ENCODE results near the gene HABP4. TPM values are rescaled to one million over a fixed set of nuclear protein-coding genes. Genes with fewer than 3 reads are reported as not detected.

Gene HABP4
- total and polyA plus RNA-seq, 2 of the 4 experiments (the other 2 are of a cell fraction), result 5.2 to 10.6 TPM

DNA sequence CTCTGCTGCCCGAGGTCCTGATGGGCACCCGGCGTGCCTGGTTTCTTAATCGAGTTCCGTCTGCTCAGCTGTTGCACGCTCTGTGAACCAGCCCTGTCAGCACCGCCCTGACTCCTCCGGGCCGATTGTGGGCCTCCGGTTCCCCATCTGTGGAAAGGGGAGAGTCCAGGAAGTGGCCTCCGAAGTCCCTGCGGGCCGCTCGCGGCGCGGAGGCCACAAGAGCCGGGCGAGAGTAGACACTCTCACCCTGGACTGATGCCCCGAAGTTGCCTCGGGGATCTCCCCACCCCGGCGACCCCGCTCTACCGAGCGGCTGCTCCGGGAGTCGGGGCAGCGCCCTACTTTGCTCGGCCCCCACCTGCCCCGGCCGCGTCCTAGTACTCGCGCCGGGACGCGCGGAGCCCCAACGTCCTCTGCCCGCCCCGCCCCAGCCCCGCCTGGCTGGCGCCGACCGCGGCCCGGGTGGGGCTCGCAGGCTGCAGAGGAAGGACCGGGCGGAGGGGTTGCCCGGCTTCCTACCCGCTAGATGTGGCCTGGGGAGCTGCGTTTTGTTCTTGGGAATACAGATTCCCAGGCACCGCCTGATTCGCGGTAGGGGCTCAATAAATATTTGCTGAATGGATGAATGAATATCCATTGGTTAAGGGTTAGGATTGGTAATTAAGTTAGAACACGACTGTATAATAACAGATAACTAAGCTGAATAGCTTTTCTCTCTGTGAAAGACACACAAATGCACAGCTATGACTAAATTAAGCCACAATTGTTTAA lies 30.9 kb upstream of the HABP4 start:
- peak overlapping the region; percentile 84 for H4K91ac ChIP-seq (ENCODE audit: insufficient read depth, low read depth, low read length)
- H3K4me1 ChIP-seq (ENCODE audit: control insufficient read depth, insufficient read depth, low read length), result peaks cover 7% of the 10 kb centered on the region
- H3K79me1 ChIP-seq (ENCODE audit: low read depth in 1 of 2, low read length in 2 of 2), result peaks cover 4 to 9% of the 10 kb centered on the region in 2 experiments; a peak in 3 of 4 replicates
- peaks cover 3% of the 10 kb centered on the region; the same call in 1 of the 2 replicates for H3K9me1 ChIP-seq (ENCODE audit: insufficient read depth, low read length)
- peak overlapping the region; percentile 96 for H2AFZ ChIP-seq (replicated peaks; ENCODE audit: low read length, poor library complexity)
- no peaks in the 10 kb centered on the region for H3K9me3 ChIP-seq (ENCODE audit: control insufficient read depth, insufficient read depth, low read length)
- POLR2A ChIA-PET (ENCODE audit: unreplicated experiment), result interaction anchor here (0.7 kb wide), 1 partner anchor 236 kb away, joined by 5 read pairs; the partner anchor contains the start of gene PRXL2C
- intact Hi-C loops (cut with micrococcal nuclease), result loop anchor here (1.0 to 5.0 kb wide), 7 partner anchors 32 to 236 kb away; partner anchors contain the start of genes CDC14B, HABP4, PRXL2C and SLC35D2
- H3K4me2 ChIP-seq (ENCODE audit: low read depth, low read length), result peak overlapping the region; percentile 95
- H2BK120ac ChIP-seq (ENCODE audit: low read depth, low read length), result peak overlapping the region; percentile 89
- dilution Hi-C loops (cut with HindIII; ENCODE audit: low sequenced_read_pairs, unreplicated experiment), result no loop called here
- H2BK5ac ChIP-seq (ENCODE audit: low read depth, low read length, poor library complexity, severe bottlenecking), result peak overlapping the region; percentile 85
- no TSS peak for BruUV-seq (replicated peaks)
- H3K9ac ChIP-seq (ENCODE audit: low read depth, low read length), result peak overlapping the region; percentile 73
- peak overlapping the region; percentile 84 for H3K56ac ChIP-seq (ENCODE audit: extremely low read depth, insufficient read depth, low read length)
- H3K23ac ChIP-seq (ENCODE audit: low read depth, low read length), result peak overlapping the region; percentile 92; the same call in 1 of the 2 replicates
- H3K4me3 ChIP-seq (ENCODE audit: insufficient read depth, low read depth, low read length), result peak overlapping the region; percentile 85
- H2BK20ac ChIP-seq (ENCODE audit: low read depth, low read length), result peak overlapping the region; percentile 55
- H2AK9ac ChIP-seq (replicated peaks; ENCODE audit: low read depth, low read length, poor library complexity), result peak overlapping the region; percentile 89
- H3K14ac ChIP-seq (replicated peaks; ENCODE audit: low read depth, low read length), result peak overlapping the region; percentile 94
- peak overlapping the region; percentile 83 for H3K27ac ChIP-seq (ENCODE audit: insufficient read depth, low read length)
- in situ Hi-C loops (cut with MboI; ENCODE audit: low sequenced_read_pairs), result loop anchor here (10.0 kb wide), 1 partner anchor 236 kb away; the partner anchor contains the start of gene PRXL2C
- no peaks in the 10 kb centered on the region for H4K20me1 ChIP-seq (ENCODE audit: insufficient read depth, low read length)
- peak; percentile 25 for ATAC-seq (ENCODE audit: low read depth)
- H3K36me3 ChIP-seq (ENCODE audit: control insufficient read depth, insufficient read depth, low read length), result no peaks in the 10 kb centered on the region
- peak overlapping the region; percentile 22 to 81; a peak in 2 of 4 replicates for H4K8ac ChIP-seq (ENCODE audit: low read depth in 2 of 2, low read length in 2 of 2)
- no peaks in the 10 kb centered on the region for H3K27me3 ChIP-seq (ENCODE audit: control insufficient read depth, insufficient read depth, low read length)
- peak overlapping the region; percentile 94 for H3K4ac ChIP-seq (ENCODE audit: low read depth, low read length)
- H3K18ac ChIP-seq (ENCODE audit: low read depth, low read length), result peak overlapping the region; percentile 22
- H2AK5ac ChIP-seq (ENCODE audit: low read depth, low read length), result peak overlapping the region; percentile 93
- H4K5ac ChIP-seq (ENCODE audit: low read depth, low read length), result peak overlapping the region; percentile 41; the same call in 1 of the 2 replicates
- WGBS, 2 experiments (ENCODE audit: extremely low coverage in 2 of 2, insufficient read length in 1 of 2), result 0% methylated on average over 16 of the region's 58 CpGs; no CpG with 5 or more reads in 1 of the 2 experiments
- DNase-seq, result peak; percentile 13
- CTCF ChIA-PET, result no interaction called here
- H2BK15ac ChIP-seq (ENCODE audit: low read depth, low read length), result peak overlapping the region; percentile 77; the same call in 1 of the 3 replicates
- TF ChIP-seq BHLHE40 (IDR thresholded peaks at IDR 0.05; ENCODE audit: low read depth, low read length) (no peak), POLR2A (IDR thresholded peaks at IDR 0.05; ENCODE audit: low read depth, low read length) (peak; percentile 57; the same call in 1 of the 2 replicates), RFX5 (IDR thresholded peaks at IDR 0.05; ENCODE audit: low read depth, low read length) (no peak), RCOR1 (IDR thresholded peaks at IDR 0.05; ENCODE audit: insufficient replicate concordance, low read length) (peak; percentile 8), MAFK (IDR thresholded peaks at IDR 0.05; ENCODE audit: low read depth, low read length) (no peak; the same call in 1 of the 2 replicates), NFE2L2 (IDR thresholded peaks at IDR 0.05; ENCODE audit: low read depth, low read length) (no peak), FOS (IDR thresholded peaks at IDR 0.05; ENCODE audit: low read depth, low read length) (no peak), CHD1 (IDR thresholded peaks at IDR 0.05; ENCODE audit: low read depth, low read length) (no peak), CEBPB (IDR thresholded peaks at IDR 0.05; ENCODE audit: low read depth, low read length) (no peak), MXI1 (IDR thresholded peaks at IDR 0.05; ENCODE audit: borderline replicate concordance, low read depth, low read length) (no peak)
- TF ChIP-seq, protein P1, sequence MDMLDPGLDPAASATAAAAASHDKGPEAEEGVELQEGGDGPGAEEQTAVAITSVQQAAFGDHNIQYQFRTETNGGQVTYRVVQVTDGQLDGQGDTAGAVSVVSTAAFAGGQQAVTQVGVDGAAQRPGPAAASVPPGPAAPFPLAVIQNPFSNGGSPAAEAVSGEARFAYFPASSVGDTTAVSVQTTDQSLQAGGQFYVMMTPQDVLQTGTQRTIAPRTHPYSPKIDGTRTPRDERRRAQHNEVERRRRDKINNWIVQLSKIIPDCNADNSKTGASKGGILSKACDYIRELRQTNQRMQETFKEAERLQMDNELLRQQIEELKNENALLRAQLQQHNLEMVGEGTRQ (IDR thresholded peaks at IDR 0.05; ENCODE audit: low read depth, low read length), result no peak
- TF ChIP-seq, protein P2, sequence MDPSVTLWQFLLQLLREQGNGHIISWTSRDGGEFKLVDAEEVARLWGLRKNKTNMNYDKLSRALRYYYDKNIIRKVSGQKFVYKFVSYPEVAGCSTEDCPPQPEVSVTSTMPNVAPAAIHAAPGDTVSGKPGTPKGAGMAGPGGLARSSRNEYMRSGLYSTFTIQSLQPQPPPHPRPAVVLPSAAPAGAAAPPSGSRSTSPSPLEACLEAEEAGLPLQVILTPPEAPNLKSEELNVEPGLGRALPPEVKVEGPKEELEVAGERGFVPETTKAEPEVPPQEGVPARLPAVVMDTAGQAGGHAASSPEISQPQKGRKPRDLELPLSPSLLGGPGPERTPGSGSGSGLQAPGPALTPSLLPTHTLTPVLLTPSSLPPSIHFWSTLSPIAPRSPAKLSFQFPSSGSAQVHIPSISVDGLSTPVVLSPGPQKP (IDR thresholded peaks at IDR 0.05; ENCODE audit: borderline replicate concordance, low read depth, low read length), result no peak
- TF ChIP-seq, protein P3, sequence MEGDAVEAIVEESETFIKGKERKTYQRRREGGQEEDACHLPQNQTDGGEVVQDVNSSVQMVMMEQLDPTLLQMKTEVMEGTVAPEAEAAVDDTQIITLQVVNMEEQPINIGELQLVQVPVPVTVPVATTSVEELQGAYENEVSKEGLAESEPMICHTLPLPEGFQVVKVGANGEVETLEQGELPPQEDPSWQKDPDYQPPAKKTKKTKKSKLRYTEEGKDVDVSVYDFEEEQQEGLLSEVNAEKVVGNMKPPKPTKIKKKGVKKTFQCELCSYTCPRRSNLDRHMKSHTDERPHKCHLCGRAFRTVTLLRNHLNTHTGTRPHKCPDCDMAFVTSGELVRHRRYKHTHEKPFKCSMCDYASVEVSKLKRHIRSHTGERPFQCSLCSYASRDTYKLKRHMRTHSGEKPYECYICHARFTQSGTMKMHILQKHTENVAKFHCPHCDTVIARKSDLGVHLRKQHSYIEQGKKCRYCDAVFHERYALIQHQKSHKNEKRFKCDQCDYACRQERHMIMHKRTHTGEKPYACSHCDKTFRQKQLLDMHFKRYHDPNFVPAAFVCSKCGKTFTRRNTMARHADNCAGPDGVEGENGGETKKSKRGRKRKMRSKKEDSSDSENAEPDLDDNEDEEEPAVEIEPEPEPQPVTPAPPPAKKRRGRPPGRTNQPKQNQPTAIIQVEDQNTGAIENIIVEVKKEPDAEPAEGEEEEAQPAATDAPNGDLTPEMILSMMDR (conservative IDR thresholded peaks at IDR 0.05; ENCODE audit: low read depth, low read length), result no peak
